K562 (cell line): ENCODE results near the gene MVD. TPM values are rescaled to one million over a fixed set of nuclear protein-coding genes. Genes with fewer than 3 reads are reported as not detected.
A peak's percentile ranks its signal among the peaks of the same experiment; 100 is the strongest.

Experiments
- CC2D1A ChIP-seq: fragments of 450-650 bp; IDR thresholded peaks from 2 replicates; pipeline ENCODE4 v1.6.1; 2017; ENCODE audit warnings: mild to moderate bottlenecking
- CTCFL ChIP-seq: IDR thresholded peaks from 2 replicates; pipeline ENCODE4 v1.6.1; 2011; ENCODE audit warnings: borderline replicate concordance, low read depth, mild to moderate bottlenecking, moderate library complexity, low read length; ENCODE audit not compliant: insufficient read depth, poor library complexity, severe bottlenecking
- DACH1 ChIP-seq: fragments of 450-650 bp; IDR thresholded peaks from 2 replicates; pipeline ENCODE4 v1.6.1; 2018; ENCODE audit not compliant: partially characterized antibody
- E2F1 ChIP-seq: sonication (generic); formaldehyde crosslinking; IDR thresholded peaks from 2 replicates; pipeline ENCODE4 v1.8.1; 2023; ENCODE audit warnings: mild to moderate bottlenecking, missing genetic modification reagents, moderate library complexity
- NR2F6 ChIP-seq: fragments of 450-650 bp; formaldehyde crosslinking; IDR thresholded peaks from 2 replicates; pipeline ENCODE4 v1.4.0; 2020; ENCODE audit warnings: mild to moderate bottlenecking
- PRDM10 ChIP-seq: fragments of 450-650 bp; IDR thresholded peaks from 2 replicates; pipeline ENCODE4 v1.6.1; 2018; ENCODE audit not compliant: partially characterized antibody
- RCOR1 ChIP-seq, 2 experiments: IDR thresholded peaks; 2 replicates each; pipeline ENCODE4 v1.6.1; 2012; ENCODE audit warnings: low read depth in 2 of 2, low read length in 2 of 2, borderline replicate concordance in 1 of 2, improper control_type of control experiment in 1 of 2
- SP1 ChIP-seq: sonication (generic); formaldehyde crosslinking; IDR thresholded peaks from 2 replicates; pipeline ENCODE4 v1.8.1; 2022; ENCODE audit warnings: mild to moderate bottlenecking, missing genetic modification reagents
- SREBF1 ChIP-seq: fragments of 150-350 bp; IDR thresholded peaks from 2 replicates; pipeline ENCODE4 v1.6.1; 2014; ENCODE audit warnings: antibody characterized with exemption, low read depth, low read length, borderline replicate concordance
- VEZF1 ChIP-seq: fragments of 200-800 bp; sonication (Bioruptor generic); IDR thresholded peaks from 2 replicates; pipeline ENCODE4 v1.6.1; 2017; ENCODE audit warnings: missing genetic modification characterization, missing compliant biosample characterization
- ZBTB2 ChIP-seq: fragments of 450-650 bp; IDR thresholded peaks from 2 replicates; pipeline ENCODE4 v1.6.1; 2016; ENCODE audit warnings: antibody characterized with exemption
- ZBTB33 ChIP-seq: sonication (generic); formaldehyde crosslinking; IDR thresholded peaks from 2 replicates; pipeline ENCODE4 v1.8.1; 2023; ENCODE audit warnings: mild to moderate bottlenecking, missing genetic modification reagents
- ZBTB7A ChIP-seq: IDR thresholded peaks from 2 replicates; pipeline ENCODE4 v1.6.1; 2011; ENCODE audit warnings: low read depth, mild to moderate bottlenecking, low read length, moderate library complexity, borderline replicate concordance; ENCODE audit not compliant: control insufficient read depth
- ZNF239 ChIP-seq: fragments of 250-450 bp; sonication (Bioruptor Pico); IDR thresholded peaks from 2 replicates; pipeline ENCODE4 v1.4.0; 2020; ENCODE audit warnings: mild to moderate bottlenecking
- polyA plus RNA-seq, 8 experiments: library from polyadenylated mRNA; depleted of rRNA in 4 of 8; stranded (reverse) in 5 of 8; unstranded in 3 of 8; fragments of >200 nt; fragmentation: Nextera tagmentation in 2 of 8; fragmentation: Illumina TruSeq in 1 of 8; extraction: Ambion mirVana in 2 of 8; extraction: Trizol in 1 of 8; gene quantifications; 2 replicates each; pipeline versions ENCODE4 v1.2.1 to v1.2.3, GENCODE V29; 2011 to 2014; ENCODE audit warnings: inconsistent platforms in 1 of 8, missing spikeins in 1 of 8
- total RNA-seq, 7 experiments: library from RNA; depleted of rRNA in 6 of 7; stranded (reverse); fragments of >200 nt in 6 of 7; fragmentation: Illumina TruSeq in 2 of 7; extraction: Trizol in 2 of 7; gene quantifications; 2 replicates each; pipeline versions ENCODE4 v1.2.1 to v1.2.3, GENCODE V29; 2011 to 2021; ENCODE audit warnings: low replicate concordance in 1 of 7

MVD gene
- total and polyA plus RNA-seq, 9 of the 15 experiments (the other 6 are each of a cell fraction or from before 2014, with no cell fraction given) = 12.2 to 141 (median 45.3) TPM

- peak; percentile 99 for TF ChIP-seq CTCFL
- TF ChIP-seq CC2D1A = peak; percentile 41; the same call in 1 of the 2 replicates
- peak; percentile 67; the same call in 1 of the 2 replicates for TF ChIP-seq ZBTB7A
- TF ChIP-seq ZBTB2 = peak; percentile 42; the same call in 1 of the 2 replicates
- no peak for TF ChIP-seq NR2F6 (CRISPR knock-in tag)
- no peak for TF ChIP-seq ZNF239 (CRISPR knock-in tag)
- TF ChIP-seq SP1 = 0 out of 2 replicates have a peak, but pooled peaks have one; percentile 45
- TF ChIP-seq SREBF1 = no peak
- peak; percentile 46 to 97; a peak in 3 of 4 replicates for TF ChIP-seq RCOR1 (IDR thresholded peaks at IDR 0.05; ENCODE audit: borderline replicate concordance in 1 of 2, low read depth in 2 of 2, low read length in 2 of 2)
- 0 out of 2 replicates have a peak, but pooled peaks have one; percentile 2 for TF ChIP-seq E2F1
- peak; percentile 54 for TF ChIP-seq DACH1
- TF ChIP-seq PRDM10 = peak; percentile 35
- TF ChIP-seq ZBTB33 (CRISPR knock-in tag) = peak; percentile 72; the same call in 1 of the 2 replicates
- TF ChIP-seq VEZF1 (CRISPR knock-in tag) = peak; percentile 50; the same call in 1 of the 2 replicates
Observed at GRCh38 chr16:88628512-88628974, 34.3 kb downstream of the MVD start (continued).
